DMS153 treated with DMSO at 0.1 percent for 48 hours (cell line): ENCODE measurements around the gene STARD3NL.
A peak's percentile ranks its signal among the peaks of the same experiment; 100 is the strongest.

Experiments
- DNase-seq: peaks from one replicate; lab custom pipeline; 2025; ENCODE audit not compliant: unreplicated experiment; lab: John Stamatoyannopoulos, UW

The STARD3NL gene

GRCh38 chr7:38182450-38182849 is 4.4 kb downstream of the STARD3NL start:
- no peak for DNase-seq

GRCh38 chr7:38185395-38186307 is 7.6 kb downstream of the STARD3NL start:
- no peak for DNase-seq

GRCh38 chr7:38186593-38187314 is 8.7 kb downstream of the STARD3NL start:
- DNase-seq: no peak

- DNase-seq: no peak
Observed at GRCh38 chr7:38187794-38188440, 9.9 kb downstream of the STARD3NL start.

- DNase-seq: no peak
Observed at GRCh38 chr7:38189231-38189938, 11.3 kb downstream of the STARD3NL start.

GRCh38 chr7:38190011-38190410 is 12.0 kb downstream of the STARD3NL start:
- DNase-seq: no peak

- DNase-seq: no peak
Observed at GRCh38 chr7:38191791-38192190, 13.7 kb downstream of the STARD3NL start.

- no peak for DNase-seq
Observed at GRCh38 chr7:38192327-38192726, 14.3 kb downstream of the STARD3NL start.

GRCh38 chr7:38195804-38196595 is 18.0 kb downstream of the STARD3NL start:
- no peak for DNase-seq

GRCh38 chr7:38198366-38198765 is 20.3 kb downstream of the STARD3NL start:
- DNase-seq: no peak

- DNase-seq: no peak
Observed at GRCh38 chr7:38199154-38199553, 21.1 kb downstream of the STARD3NL start.

GRCh38 chr7:38199782-38200181 is 21.7 kb downstream of the STARD3NL start:
- DNase-seq: no peak

GRCh38 chr7:38206071-38206470 is 28.0 kb downstream of the STARD3NL start:
- DNase-seq: no peak

GRCh38 chr7:38207843-38208242 is 29.8 kb downstream of the STARD3NL start:
- no peak for DNase-seq

- no peak for DNase-seq
Observed at GRCh38 chr7:38211486-38211885, 33.4 kb downstream of the STARD3NL start.

- DNase-seq: no peak
Observed at GRCh38 chr7:38211940-38212339, 33.9 kb downstream of the STARD3NL start.

GRCh38 chr7:38215115-38215514 is 37.1 kb downstream of the STARD3NL start:
- no peak for DNase-seq

- DNase-seq: peak; percentile 83
Observed at GRCh38 chr7:38215735-38216670, 38.0 kb downstream of the STARD3NL start.

GRCh38 chr7:38217672-38218071 is 39.6 kb downstream of the STARD3NL start:
- DNase-seq: no peak
